Retinal pigment epithelial cell (primary cell): Measurements from ENCODE around the gene GALNT2.

ENCODE experiments used
- DNase-seq: peaks from one replicate; pipeline ENCODE4 v3.0.0-alpha.2; 2010; ENCODE audit warnings: low read depth
- H3K4me3 ChIP-seq: 2 replicates; pipeline ENCODE4 v1.5.1; 2011; ENCODE audit warnings: mild to moderate bottlenecking, low read length, control low read depth, moderate library complexity
- CTCF ChIP-seq: conservative IDR thresholded peaks from 2 replicates; pipeline ENCODE4 v1.5.1; 2011; ENCODE audit warnings: low read depth, low read length, control low read depth, inconsistent platforms

The GALNT2 gene

GRCh38 chr1:230272557-230272956 is 205.5 kb downstream of the GALNT2 start:
- TF ChIP-seq CTCF, result no peak
- no peak for DNase-seq
- H3K4me3 ChIP-seq, result no peak overlapping the region

GRCh38 chr1:230273141-230273710 is 206.2 kb downstream of the GALNT2 start:
- no peak for TF ChIP-seq CTCF
- H3K4me3 ChIP-seq, result no peak overlapping the region
- DNase-seq, result no peak

GRCh38 chr1:230274254-230274653 is 207.2 kb downstream of the GALNT2 start:
- no peak for TF ChIP-seq CTCF
- no peak overlapping the region for H3K4me3 ChIP-seq
- no peak for DNase-seq

- no peak for DNase-seq
These were observed 209.4 kb downstream of the GALNT2 start for GRCh38 chr1:230276401-230276800.

GRCh38 chr1:230277201-230278025 is 210.4 kb downstream of the GALNT2 start:
- DNase-seq, result no peak
- TF ChIP-seq CTCF, result no peak
- H3K4me3 ChIP-seq, result no peak overlapping the region

More at GRCh38 chr1:230276401-230276800, 209.4 kb downstream of the GALNT2 start:
- no peak overlapping the region for H3K4me3 ChIP-seq
- no peak for TF ChIP-seq CTCF

- DNase-seq, result no peak
- no peak for TF ChIP-seq CTCF
- no peak overlapping the region for H3K4me3 ChIP-seq
These were observed 211.3 kb downstream of the GALNT2 start for GRCh38 chr1:230278376-230278775.
